Immature natural killer cell (primary cell): ENCODE data around the gene PSMD8. TPM values are rescaled to one million over a fixed set of nuclear protein-coding genes. Genes with fewer than 3 reads are reported as not detected.

Source experiments
- DNase-seq, 3 donors: peaks; one replicate each; pipeline ENCODE4 v3.0.0; 2022; ENCODE audit warnings: mixed read lengths in 1 of 3
- H3K27ac Mint-ChIP-seq, 6 donors: one replicate each; pipeline ENCODE4 v1.8.0; 2020; ENCODE audit warnings: mixed read lengths in 6 of 6, mild to moderate bottlenecking in 5 of 6, inconsistent platforms in 4 of 6, moderate library complexity in 3 of 6
- H3K27me3 Mint-ChIP-seq, 3 donors: one replicate each; pipeline ENCODE4 v1.8.0; 2020 to 2021; ENCODE audit warnings: low read depth in 3 of 3, mild to moderate bottlenecking in 3 of 3, mixed read lengths in 3 of 3, moderate library complexity in 3 of 3, inconsistent platforms in 1 of 3
- H3K36me3 Mint-ChIP-seq, 3 donors: one replicate each; pipeline ENCODE4 v1.8.0; 2020; ENCODE audit warnings: mixed read lengths in 3 of 3, inconsistent platforms in 2 of 3, mild to moderate bottlenecking in 2 of 3
- H3K4me1 Mint-ChIP-seq, 2 donors: one replicate each; pipeline ENCODE4 v1.8.0; 2020; ENCODE audit warnings: inconsistent platforms in 2 of 2, mild to moderate bottlenecking in 2 of 2, mixed read lengths in 2 of 2, moderate library complexity in 1 of 2
- H3K4me3 Mint-ChIP-seq, 5 donors: one replicate each; pipeline ENCODE4 v1.8.0; 2020; ENCODE audit warnings: mild to moderate bottlenecking in 5 of 5, mixed read lengths in 5 of 5, inconsistent platforms in 3 of 5, moderate library complexity in 3 of 5
- H3K9me3 Mint-ChIP-seq, 6 donors: one replicate each; pipeline ENCODE4 v1.8.0; 2020; ENCODE audit warnings: mild to moderate bottlenecking in 6 of 6, mixed read lengths in 6 of 6, inconsistent platforms in 4 of 6, moderate library complexity in 3 of 6
- polyA plus RNA-seq, 3 donors: library from polyadenylated mRNA; unstranded; fragments of 300-500 nt; fragmentation: Illumina TruSeq; gene quantifications; one replicate each; pipeline ENCODE4 v1.2.3, GENCODE V29; 2021

PSMD8 gene
- polyA plus RNA-seq, 3 donors from 2014 or later = 210 to 298 (median 236) TPM

GRCh38 chr19:38371081-38371480 lies 3.3 kb upstream of the PSMD8 start:
- Mint-ChIP-seq H3K9me3 (no peaks in the 10 kb centered on the region), H3K27me3 (peaks cover 2 to 13% (median 4%) of the 10 kb centered on the region in 3 donors), H3K4me1 (peaks cover 20 to 22% of the 10 kb centered on the region in 2 donors), H3K36me3 (peaks cover 0 to 5% (median 0%) of the 10 kb centered on the region in 3 donors), H3K27ac (no peak overlapping the region), H3K4me3 (no peak overlapping the region)
- no peak for DNase-seq

- peak overlapping the region; percentile 97 to 100 (median 98) for H3K4me3 Mint-ChIP-seq
- peaks cover 2 to 11% (median 6%) of the 10 kb centered on the region in 3 donors for H3K27me3 Mint-ChIP-seq
- H3K36me3 Mint-ChIP-seq = peaks cover 0 to 8% (median 7%) of the 10 kb centered on the region in 3 donors
- peak overlapping the region; percentile 91 to 98 (median 95) for H3K27ac Mint-ChIP-seq
- no peak for DNase-seq
- H3K9me3 Mint-ChIP-seq = no peaks in the 10 kb centered on the region
- H3K4me1 Mint-ChIP-seq = peaks cover 29 to 30% of the 10 kb centered on the region in 2 donors
These were observed 452 bp upstream of the PSMD8 start for GRCh38 chr19:38373907-38374331.

DNA sequence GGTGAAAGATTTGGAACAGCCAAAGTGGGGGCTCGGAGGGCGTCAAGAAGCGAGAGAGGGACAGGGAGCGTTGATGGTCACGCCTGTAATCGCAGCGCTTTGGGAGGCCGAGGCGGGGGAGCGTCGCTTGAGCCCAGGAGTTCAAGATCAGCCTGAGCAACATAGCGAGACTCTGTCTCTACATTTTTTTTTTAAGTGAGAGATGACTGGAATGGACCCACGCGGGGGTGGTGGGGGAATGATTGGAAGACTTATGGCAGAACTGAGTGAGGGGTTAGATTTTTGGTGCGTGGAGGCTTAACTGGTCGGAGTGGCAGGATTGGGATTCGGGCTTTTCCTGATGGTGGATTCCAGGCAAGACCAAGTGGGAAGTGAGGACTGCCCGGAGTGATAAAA lies 725 bp downstream of the PSMD8 start:
- H3K27me3 Mint-ChIP-seq = peaks cover 2 to 10% (median 2%) of the 10 kb centered on the region in 3 donors
- H3K27ac Mint-ChIP-seq = peak overlapping the region; percentile 91 to 99 (median 98)
- peaks cover 5 to 17% (median 8%) of the 10 kb centered on the region in 3 donors for H3K36me3 Mint-ChIP-seq
- H3K9me3 Mint-ChIP-seq = no peaks in the 10 kb centered on the region
- no peak for DNase-seq
- H3K4me1 Mint-ChIP-seq = peaks cover 30% of the 10 kb centered on the region in 2 donors
- peak overlapping the region; percentile 97 to 100 (median 98) for H3K4me3 Mint-ChIP-seq

DNA sequence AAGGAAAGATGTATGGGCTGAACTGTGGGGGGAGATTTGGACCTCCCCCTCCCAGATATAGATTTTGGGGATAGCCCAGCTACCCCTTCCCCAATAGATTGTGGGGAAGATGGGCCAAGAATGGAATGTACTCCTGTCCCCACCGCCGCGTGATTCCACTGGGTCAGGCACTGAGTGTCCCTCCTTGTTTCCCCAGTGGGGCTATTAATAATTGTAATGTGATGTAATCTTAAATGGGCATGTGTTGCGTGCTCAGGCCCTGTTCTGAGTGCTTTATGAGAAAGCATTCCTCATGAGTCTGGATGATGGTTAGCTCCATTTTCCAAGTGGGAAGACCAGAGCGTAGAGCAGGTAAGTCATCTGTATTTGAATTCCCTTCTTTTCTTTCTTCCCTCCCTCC lies 1.4 kb downstream of the PSMD8 start:
- Mint-ChIP-seq H3K9me3 (no peaks in the 10 kb centered on the region), H3K4me1 (peaks cover 30% of the 10 kb centered on the region in 2 donors), H3K36me3 (peaks cover 5 to 23% (median 8%) of the 10 kb centered on the region in 3 donors), H3K27me3 (peaks cover 2 to 10% (median 4%) of the 10 kb centered on the region in 3 donors), H3K27ac (peak overlapping the region in 5 of 6 donors; percentile 96 to 99 (median 98)), H3K4me3 (peak overlapping the region; percentile 97 to 100 (median 98))
- no peak for DNase-seq

GRCh38 chr19:38376576-38376975 lies 2.2 kb downstream of the PSMD8 start:
- Mint-ChIP-seq H3K4me3 (peak overlapping the region; percentile 60 to 98 (median 80)), H3K9me3 (no peaks in the 10 kb centered on the region), H3K4me1 (peaks cover 30% of the 10 kb centered on the region in 2 donors), H3K36me3 (peaks cover 10 to 31% (median 14%) of the 10 kb centered on the region in 3 donors), H3K27ac (peak overlapping the region in 3 of 6 donors; percentile 53 to 98 (median 78)), H3K27me3 (peaks cover 2 to 10% (median 4%) of the 10 kb centered on the region in 3 donors)
- DNase-seq = no peak

GRCh38 chr19:38377052-38377451 lies 2.7 kb downstream of the PSMD8 start:
- Mint-ChIP-seq H3K4me1 (peaks cover 30% of the 10 kb centered on the region in 2 donors), H3K4me3 (peak overlapping the region in 4 of 5 donors; percentile 60 to 98 (median 81)), H3K36me3 (peaks cover 15 to 36% (median 18%) of the 10 kb centered on the region in 3 donors), H3K27ac (no peak overlapping the region), H3K27me3 (peaks cover 2 to 10% (median 4%) of the 10 kb centered on the region in 3 donors), H3K9me3 (no peaks in the 10 kb centered on the region)
- no peak for DNase-seq

GRCh38 chr19:38378866-38379265 lies 4.5 kb downstream of the PSMD8 start:
- Mint-ChIP-seq H3K27ac (no peak overlapping the region), H3K4me3 (no peak overlapping the region), H3K4me1 (peaks cover 30% of the 10 kb centered on the region in 2 donors), H3K9me3 (no peaks in the 10 kb centered on the region), H3K36me3 (peaks cover 20 to 52% (median 26%) of the 10 kb centered on the region in 3 donors), H3K27me3 (peaks cover 2 to 10% (median 6%) of the 10 kb centered on the region in 3 donors)
- DNase-seq = no peak

- DNase-seq = no peak
- H3K9me3 Mint-ChIP-seq = no peaks in the 10 kb centered on the region
- peaks cover 8 to 15% of the 10 kb centered on the region in 2 donors for H3K4me1 Mint-ChIP-seq
- H3K27me3 Mint-ChIP-seq = peaks cover 0 to 7% (median 5%) of the 10 kb centered on the region in 3 donors
- H3K4me3 Mint-ChIP-seq = no peak overlapping the region
- H3K27ac Mint-ChIP-seq = no peak overlapping the region
- H3K36me3 Mint-ChIP-seq = peaks cover 19 to 52% (median 26%) of the 10 kb centered on the region in 3 donors
These were observed 6.8 kb downstream of the PSMD8 start for GRCh38 chr19:38381138-38381537.

DNA sequence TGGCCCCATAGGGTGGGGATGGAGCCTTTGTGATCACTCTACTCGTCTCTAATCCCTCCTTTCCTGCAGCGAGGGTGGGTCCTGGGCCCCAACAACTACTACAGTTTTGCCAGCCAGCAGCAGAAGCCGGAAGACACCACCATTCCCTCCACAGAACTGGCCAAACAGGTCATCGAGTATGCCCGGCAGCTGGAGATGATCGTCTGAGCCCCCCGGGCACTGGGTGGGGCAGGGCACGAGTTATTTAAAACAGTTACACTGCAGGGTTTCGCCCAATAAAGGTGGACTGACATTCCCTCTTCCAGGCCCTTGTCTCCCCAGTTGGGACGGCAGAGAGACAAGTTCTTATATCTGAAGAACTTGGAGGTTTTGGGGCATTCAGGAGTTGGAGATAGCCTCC lies 8.8 kb downstream of the PSMD8 start:
- H3K27ac Mint-ChIP-seq = peak overlapping the region in 1 of 6 donors; percentile 11
- no peak for DNase-seq
- H3K36me3 Mint-ChIP-seq = peaks cover 19 to 50% (median 26%) of the 10 kb centered on the region in 3 donors
- H3K4me3 Mint-ChIP-seq = no peak overlapping the region
- peaks cover 0 to 2% (median 0%) of the 10 kb centered on the region in 6 donors for H3K9me3 Mint-ChIP-seq
- peaks cover 12 to 17% of the 10 kb centered on the region in 2 donors for H3K4me1 Mint-ChIP-seq
- peaks cover 7 to 13% (median 8%) of the 10 kb centered on the region in 3 donors for H3K27me3 Mint-ChIP-seq

GRCh38 chr19:38383743-38384142 lies 9.4 kb downstream of the PSMD8 start:
- Mint-ChIP-seq H3K4me1 (peaks cover 14 to 19% of the 10 kb centered on the region in 2 donors), H3K4me3 (no peak overlapping the region), H3K9me3 (peaks cover 0 to 2% (median 0%) of the 10 kb centered on the region in 6 donors), H3K27me3 (peaks cover 8 to 13% (median 8%) of the 10 kb centered on the region in 3 donors), H3K27ac (peak overlapping the region in 1 of 6 donors; percentile 11), H3K36me3 (peaks cover 19 to 49% (median 26%) of the 10 kb centered on the region in 3 donors)
- no peak for DNase-seq

- Mint-ChIP-seq H3K27me3 (peaks cover 8 to 13% (median 9%) of the 10 kb centered on the region in 3 donors), H3K4me1 (peaks cover 14 to 21% of the 10 kb centered on the region in 2 donors), H3K4me3 (peak overlapping the region in 1 of 5 donors; percentile 29), H3K27ac (no peak overlapping the region), H3K36me3 (peaks cover 16 to 42% (median 24%) of the 10 kb centered on the region in 3 donors), H3K9me3 (peaks cover 0 to 2% (median 0%) of the 10 kb centered on the region in 6 donors)
- no peak for DNase-seq
These were observed 10.0 kb downstream of the PSMD8 start for GRCh38 chr19:38384209-38385027.

DNA sequence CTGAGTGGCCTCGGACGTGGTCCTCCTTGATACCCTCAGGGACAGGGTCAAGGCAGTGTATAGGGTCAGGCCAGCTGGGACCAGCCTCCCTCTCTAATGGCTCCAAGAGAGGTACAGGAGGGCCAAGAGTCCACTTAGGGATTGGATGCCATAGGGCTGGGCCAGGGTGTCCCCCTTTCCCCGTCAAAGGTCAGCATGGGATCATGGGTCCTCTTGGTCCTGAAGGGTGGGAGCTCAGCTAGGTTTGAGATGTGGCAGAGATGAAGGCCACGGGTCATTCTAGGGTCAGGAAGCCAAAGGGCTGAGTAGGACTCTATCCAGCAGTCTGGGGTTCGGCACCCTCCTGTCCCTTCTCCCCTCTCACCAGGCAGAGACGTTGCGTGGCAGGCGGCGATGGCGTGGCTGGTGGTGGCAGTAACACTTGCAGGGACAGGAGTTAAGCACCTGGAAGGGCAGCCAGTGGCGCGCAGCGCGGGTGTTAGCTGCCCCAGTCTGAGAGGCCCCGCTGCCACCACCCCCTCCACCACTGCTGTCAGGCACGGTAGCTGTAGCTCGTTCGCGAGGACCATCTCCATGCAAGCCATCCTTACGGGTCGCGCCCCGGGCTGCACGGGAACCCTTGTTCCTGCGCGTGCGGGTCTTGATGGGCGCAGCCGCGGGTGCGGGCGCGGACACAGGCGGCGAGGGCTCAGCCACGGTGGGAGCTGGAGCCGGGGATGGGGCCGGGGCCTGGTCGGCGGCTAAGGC lies 10.9 kb downstream of the PSMD8 start:
- no peak for DNase-seq
- Mint-ChIP-seq H3K4me3 (peak overlapping the region in 4 of 5 donors; percentile 29 to 46 (median 42)), H3K4me1 (peaks cover 14 to 21% of the 10 kb centered on the region in 2 donors), H3K36me3 (peaks cover 16 to 36% (median 21%) of the 10 kb centered on the region in 3 donors), H3K27ac (no peak overlapping the region), H3K9me3 (peaks cover 0 to 2% (median 0%) of the 10 kb centered on the region in 6 donors), H3K27me3 (peaks cover 7 to 15% (median 10%) of the 10 kb centered on the region in 3 donors)

DNA sequence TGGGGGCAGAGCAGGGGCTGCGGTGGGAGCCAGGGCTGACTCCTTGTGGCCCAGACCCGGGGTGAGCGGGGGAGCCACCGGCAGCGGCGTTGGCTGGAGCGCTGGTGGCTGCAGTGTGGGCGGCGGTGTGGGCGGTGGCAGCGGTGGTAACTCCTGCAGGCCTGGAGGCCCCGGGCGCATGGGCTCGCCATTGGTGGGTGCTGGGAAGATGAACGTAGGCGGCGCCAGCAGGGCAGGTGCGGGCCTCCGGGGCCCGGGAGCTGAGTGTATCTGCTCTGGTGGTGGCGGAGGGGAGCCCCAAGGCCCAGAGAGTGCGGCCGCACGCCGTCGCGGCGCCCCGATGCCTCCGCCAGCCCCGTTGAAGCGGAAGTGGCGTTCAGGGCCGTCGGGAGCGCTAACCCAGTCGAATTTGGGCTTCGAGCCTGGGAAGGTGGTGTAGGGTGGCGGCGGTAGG lies 11.5 kb downstream of the PSMD8 start:
- Mint-ChIP-seq H3K27ac (no peak overlapping the region), H3K9me3 (peaks cover 0 to 2% (median 0%) of the 10 kb centered on the region in 6 donors), H3K36me3 (peaks cover 16 to 31% (median 20%) of the 10 kb centered on the region in 3 donors), H3K4me3 (peak overlapping the region in 1 of 5 donors; percentile 13), H3K27me3 (peaks cover 6 to 15% (median 10%) of the 10 kb centered on the region in 3 donors), H3K4me1 (peaks cover 14 to 21% of the 10 kb centered on the region in 2 donors)
- DNase-seq = no peak
